Esophagus (tissue), 2 donors: ENCODE results near the gene ZNF438. TPM values are rescaled to one million over a fixed set of nuclear protein-coding genes. Genes with fewer than 3 reads are reported as not detected.
A peak's percentile ranks its signal among the peaks of the same experiment; 100 is the strongest.

Experiments
- H3K27ac ChIP-seq, 2 donors: one replicate each; pipeline ENCODE4 v1.5.1; 2013; ENCODE audit warnings: low read depth in 2 of 2, mild to moderate bottlenecking in 2 of 2, inconsistent platforms in 1 of 2, low read length in 1 of 2, moderate library complexity in 1 of 2
- H3K27me3 ChIP-seq, 2 donors: one replicate each; pipeline ENCODE4 v1.6.1; 2013; ENCODE audit warnings: low read length in 2 of 2, control low read depth in 1 of 2, mild to moderate bottlenecking in 1 of 2; ENCODE audit not compliant: insufficient read depth in 2 of 2, control insufficient read depth in 1 of 2
- H3K36me3 ChIP-seq, 2 donors: one replicate each; pipeline ENCODE4 v1.6.1; 2013; ENCODE audit warnings: low read length in 1 of 2; ENCODE audit not compliant: control insufficient read depth in 2 of 2, insufficient read depth in 2 of 2
- H3K4me1 ChIP-seq, 2 donors: one replicate each; pipeline ENCODE4 v1.6.1; 2013; ENCODE audit warnings: low read length in 1 of 2; ENCODE audit not compliant: control insufficient read depth in 2 of 2, insufficient read depth in 2 of 2
- H3K4me3 ChIP-seq, 2 donors: one replicate each; pipeline ENCODE4 v1.5.1; 2013; ENCODE audit warnings: low read length in 2 of 2, mild to moderate bottlenecking in 2 of 2, low read depth in 1 of 2, moderate library complexity in 1 of 2
- H3K9me3 ChIP-seq, 2 donors: one replicate each; pipeline ENCODE4 v1.6.1; 2013; ENCODE audit warnings: mild to moderate bottlenecking in 2 of 2, low read depth in 1 of 2, low read length in 1 of 2, moderate library complexity in 1 of 2; ENCODE audit not compliant: control insufficient read depth in 2 of 2, insufficient read depth in 1 of 2
- WGBS, 2 donors: extraction: QIAGEN DNeasy Blood & Tissue Kit; methylation state at CpG; one replicate each; pipeline ENCODE4 v1.1.7; 2013; 5-methylcytosine and 5-hydroxymethylcytosine counted together
- polyA plus RNA-seq, 2 donors: library from polyadenylated mRNA; stranded (reverse); fragments of 200-250 nt; gene quantifications; one replicate each; pipeline ENCODE4 v1.2.3, GENCODE V29; 2013
- donor health status: healthy with polysubstance abuse.
- donor health status: Bipolar disorder and iron deficiency.

The ZNF438 gene, protein sequence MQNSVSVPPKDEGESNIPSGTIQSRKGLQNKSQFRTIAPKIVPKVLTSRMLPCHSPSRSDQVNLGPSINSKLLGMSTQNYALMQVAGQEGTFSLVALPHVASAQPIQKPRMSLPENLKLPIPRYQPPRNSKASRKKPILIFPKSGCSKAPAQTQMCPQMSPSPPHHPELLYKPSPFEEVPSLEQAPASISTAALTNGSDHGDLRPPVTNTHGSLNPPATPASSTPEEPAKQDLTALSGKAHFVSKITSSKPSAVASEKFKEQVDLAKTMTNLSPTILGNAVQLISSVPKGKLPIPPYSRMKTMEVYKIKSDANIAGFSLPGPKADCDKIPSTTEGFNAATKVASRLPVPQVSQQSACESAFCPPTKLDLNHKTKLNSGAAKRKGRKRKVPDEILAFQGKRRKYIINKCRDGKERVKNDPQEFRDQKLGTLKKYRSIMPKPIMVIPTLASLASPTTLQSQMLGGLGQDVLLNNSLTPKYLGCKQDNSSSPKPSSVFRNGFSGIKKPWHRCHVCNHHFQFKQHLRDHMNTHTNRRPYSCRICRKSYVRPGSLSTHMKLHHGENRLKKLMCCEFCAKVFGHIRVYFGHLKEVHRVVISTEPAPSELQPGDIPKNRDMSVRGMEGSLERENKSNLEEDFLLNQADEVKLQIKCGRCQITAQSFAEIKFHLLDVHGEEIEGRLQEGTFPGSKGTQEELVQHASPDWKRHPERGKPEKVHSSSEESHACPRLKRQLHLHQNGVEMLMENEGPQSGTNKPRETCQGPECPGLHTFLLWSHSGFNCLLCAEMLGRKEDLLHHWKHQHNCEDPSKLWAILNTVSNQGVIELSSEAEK
- polyA plus RNA-seq: 1 to 10 TPM; 3.0 to 3.2 TPM

DNA sequence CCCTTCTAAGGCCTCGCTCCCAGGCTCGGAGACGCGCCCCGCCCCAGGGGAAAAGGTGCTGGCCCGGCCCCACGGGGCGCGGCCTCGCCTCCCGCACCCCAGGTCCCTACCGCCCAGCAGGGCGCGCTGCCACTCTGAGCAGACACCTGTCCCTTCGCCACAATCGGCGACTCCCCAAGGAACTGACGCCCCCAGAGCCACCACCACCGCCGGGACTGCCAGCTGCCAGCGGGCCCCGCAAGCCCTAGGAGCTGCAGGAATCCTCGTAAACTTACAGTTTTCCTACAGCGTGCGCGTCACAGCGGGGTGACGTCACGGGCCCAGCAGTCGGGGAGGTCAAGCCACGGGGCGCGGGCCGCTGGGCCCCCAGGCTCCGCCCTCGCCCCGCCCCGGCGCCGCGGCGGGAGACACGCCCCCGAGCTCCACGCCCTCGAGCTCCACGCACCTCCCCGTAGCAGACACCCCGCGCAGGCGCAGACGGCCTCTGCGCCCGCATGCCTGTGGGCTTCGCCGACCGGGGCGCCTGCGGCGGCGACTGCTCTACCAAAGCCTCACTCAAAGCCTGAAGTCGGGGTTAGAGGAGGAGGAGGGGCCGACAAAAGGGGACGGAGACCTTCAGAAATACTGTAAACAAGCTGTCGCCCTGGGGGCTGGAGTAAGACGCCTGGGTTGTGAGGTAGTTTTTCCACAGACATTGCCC lies at the start of gene ZNF438:
ZNF438 (minus strand) TSS at position 308 of the 700 bp plus-strand sequence. CDS start 154,831 bp downstream, outside the sequence.
- Histone ChIP-seq H3K4me1 (no peaks in the 10 kb centered on the region), H3K9me3 (no peaks in the 10 kb centered on the region), H3K27me3 (no peaks in the 10 kb centered on the region), H3K27ac (peak within 1 kb of the TSS; percentile 96 to 98), H3K4me3 (peak within 1 kb of the TSS; percentile 74 to 75), H3K36me3 (no peaks in the 10 kb centered on the region)
- 0% methylated on average over 51 to 66 of the region's 66 CpGs for WGBS, 2 donors

DNA sequence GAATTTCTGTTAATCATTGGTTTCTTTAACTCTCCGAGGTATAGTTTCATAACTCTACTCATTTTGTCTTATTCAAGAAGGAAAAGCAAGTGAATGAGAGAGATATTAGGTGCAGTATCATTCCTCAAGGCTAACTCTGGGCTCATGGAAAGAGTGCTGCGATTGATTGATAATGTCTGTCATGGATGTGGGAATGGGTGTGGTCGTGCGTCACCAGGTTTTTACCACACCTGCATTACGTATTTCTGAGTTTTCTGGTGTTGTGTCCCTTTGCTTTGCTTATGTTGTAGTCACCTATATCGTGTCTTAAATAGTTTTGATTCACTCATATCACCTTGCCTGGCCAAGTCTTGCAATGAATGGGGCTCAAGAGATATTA lies 44.9 kb upstream of the ZNF438 start:
- H3K27me3 ChIP-seq: no peaks in the 10 kb centered on the region
- WGBS, 2 donors: 83 to 90% methylated on average over 6 of the region's 6 CpGs
- no peaks in the 10 kb centered on the region for H3K36me3 ChIP-seq
- no peak overlapping the region for H3K27ac ChIP-seq
- no peaks in the 10 kb centered on the region for H3K4me1 ChIP-seq
- H3K4me3 ChIP-seq: no peak overlapping the region
- H3K9me3 ChIP-seq: no peaks in the 10 kb centered on the region

DNA sequence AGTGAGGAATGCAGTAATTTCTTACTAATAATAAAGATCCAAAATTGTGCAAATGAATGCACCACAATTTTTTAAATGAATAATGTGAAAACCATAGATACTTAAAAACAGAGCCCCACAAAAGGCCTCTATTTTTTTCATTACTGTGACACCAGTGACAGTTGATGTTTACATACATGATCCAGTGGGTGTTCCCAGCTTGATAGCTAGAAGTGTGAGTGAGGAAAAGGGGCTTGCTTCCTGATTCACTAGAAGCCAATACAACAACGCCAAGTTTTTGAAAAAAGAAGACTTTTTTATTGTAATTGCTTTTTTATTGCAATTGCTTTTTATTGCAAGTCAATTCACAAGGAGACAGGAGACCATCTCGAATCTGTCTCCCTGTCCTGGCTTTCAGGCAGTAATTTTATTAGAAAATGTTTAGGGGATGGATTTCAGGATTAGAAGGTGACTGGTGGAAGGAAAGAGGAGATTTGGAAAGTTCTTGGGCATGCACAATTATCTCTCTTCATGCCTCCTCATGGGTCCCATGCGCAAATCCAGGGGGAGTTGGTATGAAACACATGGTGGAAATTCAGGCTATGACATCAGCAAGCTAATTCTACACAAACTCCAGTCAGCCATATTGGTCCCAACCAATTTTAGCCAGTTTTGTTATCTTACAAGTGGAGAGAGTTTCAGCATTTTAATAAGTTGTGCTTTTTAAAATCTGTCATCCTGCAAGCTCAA lies 44.4 kb upstream of the ZNF438 start:
- no peak overlapping the region for H3K27ac ChIP-seq
- no peaks in the 10 kb centered on the region for H3K4me1 ChIP-seq
- no peaks in the 10 kb centered on the region for H3K9me3 ChIP-seq
- no peaks in the 10 kb centered on the region for H3K36me3 ChIP-seq
- WGBS, 2 donors: 82 to 84% methylated on average over 3 of the region's 3 CpGs
- H3K4me3 ChIP-seq: no peak overlapping the region
- H3K27me3 ChIP-seq: no peaks in the 10 kb centered on the region

DNA sequence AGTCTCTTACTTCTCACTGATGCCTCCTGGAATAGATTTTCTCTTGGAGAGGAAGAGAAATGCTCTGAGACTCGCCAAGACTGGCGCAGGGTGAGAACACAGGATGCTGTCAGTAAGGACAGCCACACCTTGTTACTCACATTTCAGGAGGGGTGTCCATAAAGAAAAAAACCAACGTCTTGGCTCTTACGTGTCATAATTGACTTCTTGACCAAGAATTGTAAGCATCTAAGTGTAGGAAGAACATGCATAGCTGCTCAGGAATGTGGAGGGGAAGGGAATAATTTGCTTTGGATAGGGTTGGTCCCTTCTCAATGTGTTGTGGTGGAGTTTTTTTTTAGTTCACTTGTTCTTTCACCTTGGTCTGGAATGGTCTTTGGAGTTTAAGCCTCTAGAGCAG lies 43.8 kb upstream of the ZNF438 start:
- H3K4me1 ChIP-seq: no peaks in the 10 kb centered on the region
- WGBS, 2 donors: 49 to 51% methylated on average over 4 of the region's 4 CpGs

DNA sequence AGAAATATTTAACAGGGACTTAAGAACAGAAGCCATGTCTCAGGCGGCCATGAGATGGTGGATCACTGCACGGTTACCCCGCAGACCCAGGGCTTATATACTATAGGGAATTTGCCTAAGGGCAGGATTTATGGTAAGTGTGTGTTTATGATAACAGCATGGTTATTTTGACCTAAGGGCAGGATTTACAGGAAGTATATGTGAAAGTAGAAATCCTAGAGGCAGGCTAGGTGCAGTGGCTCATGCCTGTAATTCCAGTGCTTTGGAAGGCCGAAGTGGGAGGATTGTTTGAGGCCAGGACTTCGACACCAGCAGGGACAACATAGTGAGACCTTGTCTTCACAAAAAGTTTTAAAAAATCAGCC lies 43.0 kb upstream of the ZNF438 start:
- Histone ChIP-seq H3K4me3 (no peak overlapping the region), H3K4me1 (no peaks in the 10 kb centered on the region), H3K9me3 (no peaks in the 10 kb centered on the region), H3K36me3 (no peaks in the 10 kb centered on the region), H3K27me3 (no peaks in the 10 kb centered on the region), H3K27ac (no peak overlapping the region)
- 83 to 85% methylated on average over 5 of the region's 5 CpGs for WGBS, 2 donors

More for the DNA sequence above, 43.8 kb upstream of the ZNF438 start:
- Histone ChIP-seq H3K27me3 (no peaks in the 10 kb centered on the region), H3K36me3 (no peaks in the 10 kb centered on the region), H3K4me3 (no peak overlapping the region), H3K9me3 (no peaks in the 10 kb centered on the region), H3K27ac (no peak overlapping the region)

DNA sequence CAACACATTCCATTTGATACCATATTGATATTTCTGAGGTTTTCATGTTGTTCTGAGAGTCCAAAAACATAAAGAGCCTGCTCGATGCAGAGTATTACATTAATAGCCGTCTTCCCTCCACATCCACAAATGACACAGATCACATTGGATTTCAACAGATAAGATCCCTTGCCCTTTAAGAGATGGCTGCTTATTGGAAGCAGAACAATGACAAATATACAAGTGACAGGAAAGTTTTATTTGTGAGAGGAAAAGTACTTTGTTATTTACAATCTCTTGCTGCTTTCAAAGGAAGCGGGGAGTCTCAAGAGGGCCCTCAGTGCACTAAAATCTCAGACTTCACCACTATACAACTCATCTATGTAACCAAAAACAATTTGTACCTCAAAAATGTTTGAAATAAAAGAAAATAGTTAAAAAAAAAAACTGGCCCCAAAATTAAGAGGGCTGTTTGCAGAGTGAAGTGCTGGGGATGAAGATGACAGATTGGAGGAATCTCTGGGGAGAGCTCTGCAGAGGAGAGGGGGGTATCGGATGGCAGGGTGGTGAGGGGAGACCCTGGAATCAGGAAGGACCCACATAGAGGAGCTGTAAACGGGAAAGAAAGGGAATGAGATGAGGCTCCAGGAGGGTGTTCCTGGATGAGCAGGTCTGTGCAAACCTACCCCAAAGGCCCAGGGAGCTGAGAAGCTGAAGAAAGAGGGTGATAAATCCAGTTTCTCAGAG lies 42.5 kb upstream of the ZNF438 start:
- no peaks in the 10 kb centered on the region for H3K27me3 ChIP-seq
- no peaks in the 10 kb centered on the region for H3K36me3 ChIP-seq
- H3K27ac ChIP-seq: no peak overlapping the region
- no peaks in the 10 kb centered on the region for H3K9me3 ChIP-seq
- H3K4me1 ChIP-seq: no peaks in the 10 kb centered on the region
- no peak overlapping the region for H3K4me3 ChIP-seq
- 77 to 81% methylated on average over 5 of the region's 5 CpGs for WGBS, 2 donors

DNA sequence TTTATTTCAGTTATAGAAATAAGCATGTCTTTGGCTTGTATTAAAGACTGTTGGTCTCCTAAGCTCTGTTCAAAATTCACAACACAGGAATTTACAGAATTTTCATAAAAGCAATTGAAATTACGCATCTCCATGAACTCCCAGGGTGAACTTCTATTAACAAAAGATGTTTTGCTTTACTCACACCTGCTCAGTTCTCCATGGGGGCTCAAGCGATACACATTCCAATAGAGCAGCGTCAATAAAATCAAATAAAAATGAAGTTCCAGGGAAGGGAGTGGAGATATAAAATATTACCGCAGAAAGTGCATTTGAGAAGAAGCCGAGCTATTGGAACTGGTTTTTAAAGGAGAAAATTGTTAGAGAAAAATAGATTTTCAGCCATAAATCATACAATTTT lies 41.5 kb upstream of the ZNF438 start:
- Histone ChIP-seq H3K4me1 (no peaks in the 10 kb centered on the region), H3K9me3 (no peaks in the 10 kb centered on the region), H3K27me3 (no peaks in the 10 kb centered on the region), H3K27ac (no peak overlapping the region), H3K36me3 (no peaks in the 10 kb centered on the region), H3K4me3 (no peak overlapping the region)
- 93 to 94% methylated on average over 5 of the region's 5 CpGs for WGBS, 2 donors

DNA sequence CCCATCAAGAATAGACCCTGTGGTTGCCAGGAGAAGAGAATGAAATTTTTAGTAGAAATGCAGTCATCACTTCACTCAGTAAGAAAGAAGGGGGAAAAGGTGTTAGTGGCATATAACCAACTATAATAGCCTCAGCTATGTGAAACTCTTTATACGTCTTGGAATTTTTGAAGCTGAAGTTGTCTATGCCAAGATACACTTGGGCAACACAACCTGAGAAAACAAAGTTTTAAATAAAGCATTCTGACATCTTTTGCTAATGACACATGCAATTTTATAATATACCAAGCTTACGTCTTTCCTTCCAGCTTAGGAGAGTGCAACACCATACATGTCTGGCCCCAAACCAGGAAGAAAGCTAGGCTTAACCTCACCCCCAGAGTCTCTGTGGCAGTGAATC lies 40.8 kb upstream of the ZNF438 start:
- H3K36me3 ChIP-seq: no peaks in the 10 kb centered on the region
- no peaks in the 10 kb centered on the region for H3K9me3 ChIP-seq
- H3K4me3 ChIP-seq: no peak overlapping the region
- 68 to 73% methylated on average over 2 of the region's 2 CpGs for WGBS, 2 donors
- H3K4me1 ChIP-seq: no peaks in the 10 kb centered on the region
- no peaks in the 10 kb centered on the region for H3K27me3 ChIP-seq
- H3K27ac ChIP-seq: no peak overlapping the region
